HG02610 (cell line): ENCODE results near the gene DNAJC7.

ENCODE experiments used
- ATAC-seq: cut with Tn5 transposase; IDR thresholded peaks from one replicate; pipeline ENCODE4 v1.9.1; 2021; ENCODE audit warnings: mild to moderate bottlenecking, moderate library complexity; ENCODE audit not compliant: unreplicated experiment

Gene DNAJC7

GRCh38 chr17:42016941-42017865 is at the start of gene DNAJC7:
Gene DNAJC7, minus strand, starts transcription at chr17:42017439. Its CDS starts 23 bp downstream, at chr17:42017416.
- peak; percentile 79 for ATAC-seq

- no peak for ATAC-seq
Measured at GRCh38 chr17:42065201-42065600, 48.0 kb upstream of the DNAJC7 start.

- ATAC-seq: no peak
Measured at GRCh38 chr17:42062681-42063080, 45.4 kb upstream of the DNAJC7 start.

- ATAC-seq: no peak
Measured at GRCh38 chr17:42061646-42062487, 44.6 kb upstream of the DNAJC7 start.

- ATAC-seq: no peak
Measured at GRCh38 chr17:42060231-42060630, 43.0 kb upstream of the DNAJC7 start.

- no peak for ATAC-seq
Measured at GRCh38 chr17:42059815-42060214, 42.6 kb upstream of the DNAJC7 start.

GRCh38 chr17:42058063-42058462 is 40.8 kb upstream of the DNAJC7 start:
- no peak for ATAC-seq

GRCh38 chr17:42056635-42057034 is 39.4 kb upstream of the DNAJC7 start:
- no peak for ATAC-seq

- no peak for ATAC-seq
Measured at GRCh38 chr17:42055496-42055895, 38.3 kb upstream of the DNAJC7 start.

GRCh38 chr17:42055027-42055426 is 37.8 kb upstream of the DNAJC7 start:
- ATAC-seq: no peak

GRCh38 chr17:42053731-42054500 is 36.7 kb upstream of the DNAJC7 start:
- no peak for ATAC-seq

- ATAC-seq: no peak
Measured at GRCh38 chr17:42052346-42052877, 35.2 kb upstream of the DNAJC7 start.

GRCh38 chr17:42051645-42052044 is 34.4 kb upstream of the DNAJC7 start:
- ATAC-seq: no peak

GRCh38 chr17:42051013-42051400 is 33.8 kb upstream of the DNAJC7 start:
- no peak for ATAC-seq

- no peak for ATAC-seq
Measured at GRCh38 chr17:42050393-42051012, 33.3 kb upstream of the DNAJC7 start, which contains the start of gene C17orf113. Gene C17orf113, minus strand, starts transcription at chr17:42050601. Its CDS starts 7,225 bp downstream, at chr17:42043376.

- ATAC-seq: no peak
Measured at GRCh38 chr17:42049834-42050392, 32.7 kb upstream of the DNAJC7 start.

GRCh38 chr17:42047343-42047742 is 30.1 kb upstream of the DNAJC7 start:
- no peak for ATAC-seq

- ATAC-seq: no peak
Measured at GRCh38 chr17:42045719-42046118, 28.5 kb upstream of the DNAJC7 start.

GRCh38 chr17:42042598-42043319 is 25.5 kb upstream of the DNAJC7 start:
- no peak for ATAC-seq
